B cell (primary cell): ENCODE data around the gene SMIM13. TPM values are rescaled to one million over a fixed set of nuclear protein-coding genes. Genes with fewer than 3 reads are reported as not detected.

Experiments
- ATAC-seq: fragments of 200-7000 bp; cut with Tn5 transposase; one replicate; pipeline ENCODE4 v1.10.0; 2021; ENCODE audit warnings: low read depth, mild to moderate bottlenecking, moderate number of reproducible peaks, moderate library complexity
- CTCF ChIA-PET: fragments of 350-600 bp; sonication (Branson Sonifier 250); formaldehyde crosslinking; loops from one replicate; lab custom pipeline; 2021; ENCODE audit warnings: antibody characterized with exemption, inconsistent platforms; lab: Charles Lee
- POLR2A ChIA-PET: fragments of 350-600 bp; sonication (Branson Sonifier 250); formaldehyde crosslinking; loops from one replicate; lab custom pipeline; 2021; ENCODE audit warnings: antibody characterized with exemption; lab: Charles Lee
- DNase-seq: peaks from one replicate; pipeline ENCODE4 v3.0.0; 2013
- H2AFZ ChIP-seq: 2 replicates; pipeline ENCODE4 v1.6.1; 2012; ENCODE audit warnings: mild to moderate bottlenecking, low read depth, low read length; ENCODE audit not compliant: insufficient read depth, poor library complexity, severe bottlenecking
- H3K27ac ChIP-seq, 2 donors: 1 replicate in 1 of 2; 2 replicates in 1 of 2; pipeline ENCODE4 v1.5.1; 2012 to 2013; ENCODE audit warnings: low read length in 2 of 2, mild to moderate bottlenecking in 2 of 2, moderate library complexity in 1 of 2
- H3K27me3 ChIP-seq, 4 experiments: fragments of 200-600 bp in 1 of 4; sonication (generic) in 1 of 4; replicated peaks in 1 of 4; 1 replicate in 2 of 4; 2 replicates in 2 of 4; pipeline versions ENCODE4 v1.6.1 to v1.7.0; 2013 to 2016; ENCODE audit warnings: low read length in 3 of 4, mild to moderate bottlenecking in 2 of 4, mixed read lengths in 1 of 4, moderate library complexity in 1 of 4; ENCODE audit not compliant: insufficient read depth in 4 of 4, control insufficient read depth in 3 of 4; ENCODE audit errors: control extremely low read depth in 1 of 4
- H3K36me3 ChIP-seq, 2 experiments: replicated peaks in 1 of 2; 1 replicate in 1 of 2; 2 replicates in 1 of 2; pipeline versions ENCODE4 v1.6.1 to v1.7.1; 2013; ENCODE audit warnings: low read length in 1 of 2; ENCODE audit not compliant: insufficient read depth in 2 of 2, control insufficient read depth in 1 of 2; ENCODE audit errors: control extremely low read depth in 1 of 2, extremely low read depth in 1 of 2
- H3K4me1 ChIP-seq, 2 donors: fragments of 200-600 bp in 1 of 2; sonication (generic) in 1 of 2; 1 replicate in 1 of 2; 2 replicates in 1 of 2; pipeline versions ENCODE4 v1.5.1 to v1.6.1; 2013 to 2017; ENCODE audit warnings: low read length in 2 of 2; ENCODE audit not compliant: control insufficient read depth in 2 of 2, insufficient read depth in 2 of 2
- H3K4me2 ChIP-seq: replicated peaks from 2 replicates; pipeline ENCODE3; 2012; ENCODE audit warnings: mild to moderate bottlenecking, low read depth, low read length; ENCODE audit not compliant: poor library complexity, severe bottlenecking
- H3K4me3 ChIP-seq, 5 experiments: fragments of 200-600 bp in 1 of 5; sonication (generic) in 1 of 5; 1 replicate in 3 of 5; 2 replicates in 2 of 5; pipeline versions ENCODE4 v1.5.1 to v1.7.0; 2011 to 2016; ENCODE audit warnings: low read length in 4 of 5, mild to moderate bottlenecking in 4 of 5, low read depth in 2 of 5, control low read depth in 1 of 5, moderate library complexity in 1 of 5; ENCODE audit not compliant: insufficient read depth in 1 of 5; ENCODE audit errors: control extremely low read depth in 1 of 5, extremely low read depth in 1 of 5
- H3K79me2 ChIP-seq: fragments of 200-600 bp; sonication (generic); one replicate; pipeline ENCODE4 v1.6.0; 2016; ENCODE audit warnings: low read length; ENCODE audit not compliant: control insufficient read depth, insufficient read depth
- H3K9ac ChIP-seq: fragments of 200-600 bp; sonication (generic); 2 replicates; pipeline ENCODE4 v1.6.1; 2017; ENCODE audit warnings: mild to moderate bottlenecking, low read length, moderate library complexity
- H3K9me3 ChIP-seq, 3 donors: one replicate each; pipeline versions ENCODE4 v1.6.1 to v1.7.1; 2013; ENCODE audit warnings: low read length in 2 of 3; ENCODE audit not compliant: control insufficient read depth in 2 of 3, insufficient read depth in 1 of 3; ENCODE audit errors: control extremely low read depth in 1 of 3
- H4K20me1 ChIP-seq: 2 replicates; pipeline ENCODE4 v1.6.0; 2012; ENCODE audit warnings: mild to moderate bottlenecking, low read length; ENCODE audit not compliant: insufficient read depth, control insufficient read depth, poor library complexity, severe bottlenecking
- H3K27ac Mint-ChIP-seq: one replicate; pipeline ENCODE4 v1.8.0; 2021; ENCODE audit warnings: mixed read lengths
- H3K27me3 Mint-ChIP-seq: one replicate; pipeline ENCODE4 v1.8.0; 2021; ENCODE audit warnings: mixed read lengths
- H3K4me1 Mint-ChIP-seq: one replicate; pipeline ENCODE4 v1.8.0; 2021; ENCODE audit warnings: mixed read lengths
- H3K4me3 Mint-ChIP-seq: one replicate; pipeline ENCODE4 v1.8.0; 2021; ENCODE audit warnings: mixed read lengths
- H3K9me3 Mint-ChIP-seq: one replicate; pipeline ENCODE4 v1.8.0; 2022; ENCODE audit warnings: mixed read lengths; ENCODE audit not compliant: insufficient read depth
- EZH2 ChIP-seq: IDR thresholded peaks from 2 replicates; pipeline ENCODE4 v1.6.1; 2012; ENCODE audit warnings: borderline replicate concordance, low read depth, mild to moderate bottlenecking, moderate library complexity, low read length; ENCODE audit not compliant: insufficient read depth, poor library complexity, severe bottlenecking
- whole genome bisulfite sequencing: methylation state at CpG from one replicate; pipeline ENCODE4 v1.1.5; 2013; ENCODE audit warnings: missing lambda C conversion rate; ENCODE audit not compliant: insufficient coverage; 5-methylcytosine and 5-hydroxymethylcytosine counted together
- intact Hi-C: fragments of 100-400 bp; cut with micrococcal nuclease; formaldehyde crosslinking; loops from one replicate; pipeline ENCODE4 v1.10.0; 2022
- polyA plus RNA-seq: library from polyadenylated mRNA; depleted of rRNA; stranded (reverse); fragments of >200 nt; gene quantifications from 2 replicates; pipeline ENCODE4 v1.2.3, GENCODE V29; 2012
- total RNA-seq, 2 donors: library from RNA; stranded (reverse); fragments of 120-200 nt in 1 of 2; gene quantifications; 1 replicate in 1 of 2; 2 replicates in 1 of 2; pipeline versions ENCODE4 v1.2.3 to v1.2.4, GENCODE V29; 2013 to 2022
- TF ChIP-seq, protein P1 (sequence below): fragments of 200-600 bp; IDR thresholded peaks from one replicate; pipeline ENCODE4 v1.8.0; 2022; ENCODE audit warnings: antibody characterized with exemption, mild to moderate bottlenecking

The SMIM13 gene
- total and polyA plus RNA-seq, 2 donors (not counting 1 experiment from before 2014, with no cell fraction given): 2.1 to 5.5 TPM

DNA sequence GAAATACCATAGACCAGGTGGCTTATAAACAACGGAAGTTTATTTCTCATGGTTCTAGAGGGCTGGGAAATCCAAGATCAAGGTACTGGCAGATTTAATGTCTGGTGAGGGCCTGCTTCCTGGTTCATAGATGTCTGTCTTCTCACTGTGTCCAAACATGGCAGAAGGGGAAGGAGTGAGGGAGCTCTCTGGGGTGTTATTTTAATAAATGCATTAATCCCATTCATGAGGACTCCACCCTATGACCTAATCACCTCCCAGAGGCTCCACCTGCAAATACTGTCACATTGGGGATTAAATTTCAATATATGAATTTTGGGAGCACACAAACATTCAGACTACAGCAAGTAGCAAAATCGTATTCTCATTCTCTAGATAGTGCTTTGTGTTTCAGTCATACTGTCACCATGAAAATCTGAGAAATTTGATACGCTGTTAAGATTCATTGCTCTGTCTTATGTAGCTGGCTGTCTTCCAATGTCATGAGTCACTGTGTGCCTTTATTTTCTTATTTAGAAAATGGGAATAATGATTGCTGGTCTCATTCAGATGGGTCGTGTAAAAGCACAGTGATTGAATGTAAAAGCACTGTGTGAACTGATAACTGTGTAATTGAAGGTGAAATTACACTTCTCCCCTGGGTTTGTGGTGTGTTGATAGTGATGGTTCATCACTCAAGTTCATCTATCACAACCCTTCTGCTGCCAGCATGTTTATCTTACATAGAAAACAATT is 26.8 kb downstream of the SMIM13 start:
- DNase-seq (no peak), ATAC-seq (no peak)
- intact Hi-C loops: no loop called here
- Histone ChIP-seq H3K79me2 (peaks cover 37% of the 10 kb centered on the region), H3K36me3 (peaks cover 0 to 4% of the 10 kb centered on the region in 2 experiments), H3K27ac (no peak overlapping the region), H2AFZ (no peak overlapping the region), H3K9me3 (no peaks in the 10 kb centered on the region), H3K4me2 (no peak overlapping the region), H3K4me3 (no peak overlapping the region), H3K27me3 (no peaks in the 10 kb centered on the region), H3K4me1 (no peaks in the 10 kb centered on the region), H4K20me1 (no peaks in the 10 kb centered on the region), H3K9ac (no peak overlapping the region)
- H3K27me3 Mint-ChIP-seq: no peaks in the 10 kb centered on the region
- H3K4me1 Mint-ChIP-seq: peaks cover 7% of the 10 kb centered on the region
- no peaks in the 10 kb centered on the region for H3K9me3 Mint-ChIP-seq
- no peak overlapping the region for H3K4me3 Mint-ChIP-seq
- ChIA-PET POLR2A (no interaction called here), CTCF (interaction anchor here (0.7 kb wide), 1 partner anchor 306 kb away, joined by 3 read pairs; no protein-coding TSS in a partner anchor)
- no peak overlapping the region for H3K27ac Mint-ChIP-seq
- TF ChIP-seq, protein P1, sequence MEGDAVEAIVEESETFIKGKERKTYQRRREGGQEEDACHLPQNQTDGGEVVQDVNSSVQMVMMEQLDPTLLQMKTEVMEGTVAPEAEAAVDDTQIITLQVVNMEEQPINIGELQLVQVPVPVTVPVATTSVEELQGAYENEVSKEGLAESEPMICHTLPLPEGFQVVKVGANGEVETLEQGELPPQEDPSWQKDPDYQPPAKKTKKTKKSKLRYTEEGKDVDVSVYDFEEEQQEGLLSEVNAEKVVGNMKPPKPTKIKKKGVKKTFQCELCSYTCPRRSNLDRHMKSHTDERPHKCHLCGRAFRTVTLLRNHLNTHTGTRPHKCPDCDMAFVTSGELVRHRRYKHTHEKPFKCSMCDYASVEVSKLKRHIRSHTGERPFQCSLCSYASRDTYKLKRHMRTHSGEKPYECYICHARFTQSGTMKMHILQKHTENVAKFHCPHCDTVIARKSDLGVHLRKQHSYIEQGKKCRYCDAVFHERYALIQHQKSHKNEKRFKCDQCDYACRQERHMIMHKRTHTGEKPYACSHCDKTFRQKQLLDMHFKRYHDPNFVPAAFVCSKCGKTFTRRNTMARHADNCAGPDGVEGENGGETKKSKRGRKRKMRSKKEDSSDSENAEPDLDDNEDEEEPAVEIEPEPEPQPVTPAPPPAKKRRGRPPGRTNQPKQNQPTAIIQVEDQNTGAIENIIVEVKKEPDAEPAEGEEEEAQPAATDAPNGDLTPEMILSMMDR: no peak
- TF ChIP-seq EZH2: no peak
- WGBS: 93% methylated on average over 3 of the region's 4 CpGs

DNA sequence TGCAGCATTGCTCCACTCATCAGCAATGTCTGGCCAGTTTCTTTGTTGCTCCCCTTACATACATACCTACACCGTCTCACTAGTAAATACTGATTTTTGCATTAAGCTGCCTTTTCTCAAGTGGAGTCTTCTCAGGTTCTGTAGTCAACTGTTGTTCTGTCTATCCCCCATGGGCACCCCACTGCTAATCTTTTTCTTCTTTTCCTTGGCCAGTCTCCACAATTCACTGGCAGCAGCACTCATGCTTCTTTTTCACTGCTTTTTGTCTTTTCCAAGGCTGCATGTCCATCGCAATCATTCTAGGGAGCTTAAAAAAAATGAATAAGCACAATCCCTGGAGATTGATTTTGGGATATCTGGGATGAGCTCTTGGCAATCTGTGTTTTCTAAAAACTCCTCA is 28.2 kb downstream of the SMIM13 start:
- Histone ChIP-seq H3K27ac (no peak overlapping the region), H3K9ac (no peak overlapping the region), H3K36me3 (peaks cover 0 to 4% of the 10 kb centered on the region in 2 experiments), H3K4me3 (no peak overlapping the region), H4K20me1 (no peaks in the 10 kb centered on the region), H3K27me3 (no peaks in the 10 kb centered on the region), H2AFZ (no peak overlapping the region), H3K4me2 (no peak overlapping the region), H3K9me3 (no peaks in the 10 kb centered on the region), H3K79me2 (peaks cover 34% of the 10 kb centered on the region), H3K4me1 (no peaks in the 10 kb centered on the region)
- no peak overlapping the region for H3K4me3 Mint-ChIP-seq
- intact Hi-C loops: no loop called here
- DNase-seq (no peak), ATAC-seq (no peak)
- TF ChIP-seq, protein P1: no peak
- TF ChIP-seq EZH2: no peak
- WGBS: 100% methylated on average over 1 of the region's 2 CpGs
- no peaks in the 10 kb centered on the region for H3K9me3 Mint-ChIP-seq
- no peak overlapping the region for H3K27ac Mint-ChIP-seq
- ChIA-PET POLR2A (no interaction called here), CTCF (no interaction called here)
- peaks cover 4% of the 10 kb centered on the region for H3K4me1 Mint-ChIP-seq
- no peaks in the 10 kb centered on the region for H3K27me3 Mint-ChIP-seq
